GM04503 (cell line): ENCODE measurements around the gene PTPRN2.
A peak's percentile ranks its signal among the peaks of the same experiment; 100 is the strongest.
"Not testable (repeated sequence)": the region's sequence is repeated elsewhere in the genome, so short reads cannot be mapped to it uniquely, and the experiment has no call there.

Source experiments
- DNase-seq: peaks from one replicate; pipeline ENCODE4 v3.0.0-alpha.2; 2012; ENCODE audit warnings: low read depth

PTPRN2 gene

GRCh38 chr7:158587162-158588084 lies at the start of gene PTPRN2:
Gene PTPRN2 (minus strand): TSS chr7:158587823.
- DNase-seq = no peak

GRCh38 chr7:158633055-158633956 lies 45.7 kb upstream of the PTPRN2 start:
- no peak for DNase-seq

- no peak for DNase-seq
Observed at GRCh38 chr7:158631574-158632195, 44.1 kb upstream of the PTPRN2 start.

GRCh38 chr7:158626289-158626688 lies 38.7 kb upstream of the PTPRN2 start:
- DNase-seq = not testable (repeated sequence)

GRCh38 chr7:158623241-158623640 lies 35.6 kb upstream of the PTPRN2 start:
- DNase-seq = no peak

GRCh38 chr7:158620839-158621441 lies 33.3 kb upstream of the PTPRN2 start:
- no peak for DNase-seq

- DNase-seq = no peak
Observed at GRCh38 chr7:158620418-158620817, 32.8 kb upstream of the PTPRN2 start.

- no peak for DNase-seq
Observed at GRCh38 chr7:158618745-158619140, 31.1 kb upstream of the PTPRN2 start.

GRCh38 chr7:158617737-158618128 lies 30.1 kb upstream of the PTPRN2 start:
- no peak for DNase-seq

- DNase-seq = no peak
Observed at GRCh38 chr7:158616050-158616449, 28.4 kb upstream of the PTPRN2 start.

- peak; percentile 41 for DNase-seq
Observed at GRCh38 chr7:158614700-158615099, 27.1 kb upstream of the PTPRN2 start.

- DNase-seq = no peak
Observed at GRCh38 chr7:158613481-158613880, 25.9 kb upstream of the PTPRN2 start.

GRCh38 chr7:158612546-158612945 lies 24.9 kb upstream of the PTPRN2 start:
- no peak for DNase-seq

GRCh38 chr7:158611541-158611940 lies 23.9 kb upstream of the PTPRN2 start:
- no peak for DNase-seq

- DNase-seq = no peak
Observed at GRCh38 chr7:158609313-158609974, 21.8 kb upstream of the PTPRN2 start.

GRCh38 chr7:158607563-158607962 lies 19.9 kb upstream of the PTPRN2 start:
- DNase-seq = no peak

- no peak for DNase-seq
Observed at GRCh38 chr7:158606671-158607424, 19.2 kb upstream of the PTPRN2 start.

GRCh38 chr7:158606129-158606528 lies 18.5 kb upstream of the PTPRN2 start:
- peak; percentile 17 for DNase-seq

GRCh38 chr7:158603773-158604755 lies 16.4 kb upstream of the PTPRN2 start:
- DNase-seq = no peak
